GM18498 (cell line): ENCODE data around the gene PPA1.
A peak's percentile ranks its signal among the peaks of the same experiment; 100 is the strongest.
"Not testable (repeated sequence)": the region's sequence is repeated elsewhere in the genome, so short reads cannot be mapped to it uniquely, and the experiment has no call there.

Source experiments
- ATAC-seq: cut with Tn5 transposase; IDR thresholded peaks from one replicate; pipeline ENCODE4 v1.9.1; 2021; ENCODE audit warnings: mild to moderate bottlenecking, moderate library complexity; ENCODE audit not compliant: unreplicated experiment

The PPA1 gene

DNA sequence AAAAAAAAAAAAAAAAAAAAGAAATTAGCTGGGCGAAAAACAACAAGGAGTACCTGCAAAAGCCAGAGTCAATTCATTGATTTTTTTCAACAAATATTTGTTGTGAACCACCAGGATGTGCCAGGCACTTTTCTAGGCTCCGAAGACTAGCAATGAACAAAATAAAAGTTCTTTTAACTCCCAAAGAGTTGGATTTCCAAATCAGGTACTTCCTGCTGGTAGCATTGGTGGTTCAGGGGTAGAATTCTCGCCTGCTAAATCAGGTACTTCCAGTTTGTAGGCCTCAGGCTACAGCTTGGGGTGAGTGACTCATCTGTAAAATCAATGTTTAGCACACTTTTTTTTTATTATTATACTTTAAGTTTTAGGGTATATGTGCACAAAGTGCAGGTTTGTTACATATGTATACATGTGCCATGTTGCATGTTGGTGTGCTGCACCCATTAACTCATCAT, 10.9 kb downstream of the PPA1 start:
- no peak for ATAC-seq

DNA sequence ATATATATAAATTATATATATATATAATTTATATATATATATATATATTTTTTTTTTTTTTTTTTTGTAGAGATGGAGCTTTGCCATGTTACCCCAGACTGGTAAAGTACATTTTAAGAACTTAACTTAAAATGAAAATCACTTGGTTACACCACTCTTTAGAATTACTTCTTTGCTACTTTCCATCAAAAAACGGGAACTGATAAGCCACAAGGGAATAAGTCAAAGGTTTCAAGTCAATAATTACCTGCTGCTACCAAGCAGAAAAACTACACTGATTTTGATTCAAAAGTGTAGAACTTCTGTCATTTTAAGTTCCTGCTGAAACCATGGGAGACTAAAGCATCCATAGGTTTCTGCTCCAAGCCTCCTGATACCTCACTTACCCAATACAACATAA, 12.2 kb downstream of the PPA1 start:
- ATAC-seq: peak; percentile 29

- no peak for ATAC-seq
These were observed 20.4 kb downstream of the PPA1 start for GRCh38 chr10:70212879-70213278.

DNA sequence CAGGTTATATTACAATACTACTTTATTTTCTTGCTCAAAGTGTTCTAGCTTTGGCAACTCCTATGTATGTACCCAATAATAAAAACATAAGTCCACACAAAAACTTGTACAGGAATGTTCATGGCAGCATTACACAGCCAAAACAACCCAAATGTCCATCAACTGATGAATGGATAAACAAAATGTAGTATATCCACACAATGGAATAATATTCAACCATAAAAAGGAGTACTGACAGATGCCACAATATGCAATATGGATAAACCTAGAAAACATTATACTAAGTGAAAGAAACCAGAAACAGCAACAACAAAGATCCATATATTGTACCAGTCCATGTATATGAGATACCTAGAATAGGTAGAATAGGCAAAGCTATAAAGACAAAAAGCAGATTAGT, 21.0 kb downstream of the PPA1 start:
- no peak for ATAC-seq

DNA sequence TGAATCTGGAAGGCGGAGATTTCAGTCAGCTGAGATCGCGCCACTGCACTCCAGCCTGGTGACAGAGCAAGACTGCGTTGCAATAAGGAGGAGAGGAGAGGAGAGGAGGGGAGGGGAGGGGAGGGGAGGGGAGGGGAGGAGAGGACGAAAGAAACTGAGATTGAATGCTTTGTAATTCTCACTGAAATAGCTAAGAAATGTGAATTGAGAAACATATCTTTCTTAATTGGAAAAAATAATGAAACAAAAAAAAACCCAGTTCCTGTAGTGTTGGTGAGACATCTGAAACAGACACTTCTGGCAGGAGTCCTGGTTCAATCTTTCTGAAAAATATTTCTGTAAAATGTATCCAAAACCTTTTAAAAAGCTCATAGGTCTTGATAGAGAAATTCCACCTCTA, 26.5 kb downstream of the PPA1 start:
- ATAC-seq: no peak

DNA sequence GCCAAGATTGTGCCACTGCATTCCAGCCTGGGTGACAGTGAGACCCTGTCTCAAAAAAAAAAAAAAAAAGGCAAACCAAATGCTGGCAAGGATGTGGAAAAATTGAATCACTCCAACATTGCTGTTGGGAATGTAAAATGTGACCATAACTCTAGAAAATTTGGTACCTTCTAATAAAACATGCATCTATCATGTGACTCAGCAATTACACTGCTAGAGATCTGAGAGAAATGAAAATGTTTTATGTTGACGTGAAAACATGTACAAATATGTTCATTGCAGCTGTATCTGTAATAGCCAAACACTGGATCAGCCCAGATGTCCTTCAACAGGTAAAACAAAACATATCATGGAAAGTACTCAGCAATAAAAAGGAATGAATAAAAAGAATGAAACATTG, 32.1 kb downstream of the PPA1 start:
- ATAC-seq: no peak

DNA sequence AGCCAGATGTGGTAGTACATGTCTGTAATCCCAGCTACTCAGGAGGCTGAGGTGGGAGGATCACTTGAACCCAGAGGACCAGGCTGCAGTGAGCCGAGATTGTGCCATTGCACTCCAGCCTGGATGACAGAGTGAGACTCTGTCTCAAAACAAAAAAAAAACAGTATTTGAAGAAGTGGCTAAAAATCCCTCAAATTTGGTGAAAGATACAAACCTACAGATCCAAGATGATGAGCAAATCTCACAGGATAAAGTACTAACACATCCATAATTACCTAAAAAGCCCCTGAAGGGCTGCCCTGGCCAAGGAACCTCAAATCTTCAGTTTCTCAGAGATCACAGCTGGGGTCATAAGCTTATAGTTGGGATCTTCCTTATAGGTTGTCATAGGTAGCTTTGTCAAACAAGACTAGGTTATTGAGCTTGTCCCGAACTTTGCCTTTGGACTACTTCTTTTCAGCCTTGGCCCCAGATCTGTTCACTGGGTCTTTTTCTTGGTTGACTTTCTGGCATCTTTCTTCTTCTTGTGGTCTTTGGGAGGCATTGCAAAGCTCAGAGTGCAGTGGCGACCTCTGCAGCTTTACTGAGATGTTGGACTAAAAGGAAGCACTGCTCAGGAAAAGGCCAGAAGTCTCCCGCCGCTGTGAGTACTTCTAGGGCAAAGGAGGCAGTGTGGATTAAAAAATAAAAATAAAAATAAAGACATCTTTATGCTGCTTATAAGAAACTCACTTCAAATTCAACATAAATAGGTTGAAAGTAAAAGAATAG, 34.3 kb downstream of the PPA1 start:
- ATAC-seq: no peak

GRCh38 chr10:70197235-70197945, 35.8 kb downstream of the PPA1 start:
- no peak for ATAC-seq

DNA sequence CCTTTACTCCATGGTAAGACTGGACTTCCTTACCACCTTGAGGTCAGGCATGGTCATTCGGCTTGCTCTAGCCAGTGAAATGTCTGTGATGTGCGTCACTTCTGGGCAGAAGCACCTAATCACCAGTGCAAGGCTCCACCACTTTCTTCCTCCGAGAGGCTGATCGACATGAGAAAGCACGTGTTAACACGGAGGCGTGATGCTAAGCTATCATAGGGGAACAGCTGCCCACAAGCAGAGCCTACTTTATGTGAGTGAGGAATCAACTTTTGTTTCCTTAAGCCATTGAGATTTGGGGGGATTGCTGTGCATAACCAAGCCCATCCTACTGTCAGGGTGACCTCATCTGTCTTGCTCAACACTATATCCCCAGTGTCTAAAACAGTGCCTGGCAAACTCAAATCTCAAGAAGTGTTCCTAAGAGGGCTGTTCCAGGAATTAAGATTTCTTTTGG, 39.8 kb downstream of the PPA1 start:
- no peak for ATAC-seq

- ATAC-seq: no peak
These were observed 40.8 kb downstream of the PPA1 start for GRCh38 chr10:70192326-70192968.

GRCh38 chr10:70191972-70192305, 41.3 kb downstream of the PPA1 start:
- ATAC-seq: no peak

- no peak for ATAC-seq
These were observed 41.9 kb downstream of the PPA1 start for GRCh38 chr10:70191161-70191971.

DNA sequence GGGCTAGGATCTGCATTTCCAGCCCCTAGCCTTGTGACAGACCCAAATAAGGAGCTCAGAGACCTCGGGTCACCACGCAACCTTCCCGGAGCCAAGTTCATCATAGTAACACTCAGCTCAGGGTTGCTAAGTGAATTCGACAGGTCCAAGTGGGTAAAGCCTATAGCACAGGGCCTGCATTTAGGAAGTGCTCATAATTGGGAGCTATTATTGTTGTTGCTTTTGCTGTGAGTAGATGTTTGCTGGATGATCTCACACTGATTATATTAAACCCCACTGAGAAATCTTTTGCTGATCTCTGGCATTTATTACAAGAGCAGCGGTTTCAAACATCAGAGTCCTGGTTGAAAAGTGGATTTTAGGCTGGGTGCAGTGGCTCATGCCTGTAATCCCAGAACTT, 42.6 kb downstream of the PPA1 start:
- ATAC-seq: no peak

GRCh38 chr10:70190102-70190501, 43.1 kb downstream of the PPA1 start:
- ATAC-seq: no peak

DNA sequence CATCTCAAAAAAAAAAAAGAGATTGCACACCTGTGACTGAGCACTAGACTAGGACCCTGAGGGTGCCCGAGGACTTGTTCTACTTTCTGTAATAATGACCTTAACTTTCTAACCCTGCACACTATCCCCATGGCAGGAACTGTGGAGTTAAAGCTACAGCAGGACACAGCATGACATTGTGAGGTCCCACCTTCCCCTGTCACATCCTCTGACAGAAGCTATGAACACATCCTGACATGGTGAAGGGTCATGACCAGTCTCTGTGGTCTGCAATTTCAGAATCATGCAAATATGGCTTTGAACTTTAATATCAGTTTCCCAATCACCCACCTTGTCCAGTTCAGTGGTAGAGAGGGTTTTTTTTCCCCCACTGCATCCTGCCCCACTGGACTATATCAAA, 44.5 kb downstream of the PPA1 start:
- ATAC-seq: no peak

DNA sequence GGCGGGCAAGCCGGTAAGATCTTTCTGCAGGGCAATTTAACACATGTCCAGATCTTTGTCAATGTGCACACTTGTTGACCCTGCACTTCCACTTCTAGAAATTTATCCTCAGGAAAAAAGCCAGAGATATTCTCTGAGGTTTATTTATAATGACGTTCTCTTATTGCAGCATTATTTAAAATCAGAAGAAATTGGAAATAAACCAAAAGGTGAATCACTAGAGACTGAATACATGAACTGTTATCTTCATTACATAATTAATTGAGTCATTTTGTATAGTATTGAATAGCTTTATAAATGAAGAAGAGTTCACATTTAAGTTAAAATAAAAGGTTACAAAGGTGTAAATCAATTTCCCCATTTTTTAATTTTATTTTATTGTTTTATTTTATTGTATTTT, 46.7 kb downstream of the PPA1 start:
- no peak for ATAC-seq

GRCh38 chr10:70186090-70186489, 47.1 kb downstream of the PPA1 start:
- ATAC-seq: no peak

- ATAC-seq: no peak
These were observed 49.9 kb downstream of the PPA1 start for GRCh38 chr10:70183304-70183703.

DNA sequence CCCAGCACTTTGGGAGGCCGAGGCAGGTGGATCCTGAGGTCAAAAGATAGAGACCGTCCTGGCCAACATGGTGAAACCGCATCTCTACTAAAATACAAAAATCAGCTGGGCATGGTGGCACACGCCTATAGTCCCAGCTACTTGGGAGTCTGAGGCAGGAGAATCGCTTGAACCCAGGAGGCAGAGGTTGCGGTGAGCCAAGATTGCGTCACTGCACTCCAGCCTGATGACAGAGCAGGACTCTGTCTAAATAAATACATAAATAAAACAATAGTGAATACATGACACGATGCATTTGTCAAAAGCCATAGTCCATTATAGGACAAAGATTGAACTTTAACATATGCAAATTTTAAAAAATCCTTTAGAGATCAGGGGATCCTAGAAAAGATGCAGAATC, 54.0 kb downstream of the PPA1 start:
- ATAC-seq: not testable (repeated sequence)

- no peak for ATAC-seq
These were observed 55.0 kb downstream of the PPA1 start for GRCh38 chr10:70178139-70178725.

DNA sequence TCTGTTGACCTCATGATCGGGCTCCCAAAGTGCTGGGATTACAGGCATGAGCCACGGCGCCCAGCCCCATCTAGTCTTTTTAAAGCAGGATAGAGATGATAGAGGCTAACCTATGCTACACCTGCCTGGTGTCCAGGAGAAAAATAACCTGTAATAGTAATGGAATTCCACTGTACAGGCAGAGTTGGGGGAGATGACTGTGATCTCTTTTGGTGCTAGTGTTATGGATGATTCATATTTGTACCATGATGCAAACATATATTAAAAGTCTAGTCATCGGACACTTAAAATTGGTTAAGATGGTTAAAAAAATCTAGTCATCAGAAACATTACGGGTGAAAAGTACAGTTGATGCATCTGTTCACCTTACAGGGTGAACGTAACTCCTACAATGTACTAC, 56.8 kb downstream of the PPA1 start:
- ATAC-seq: no peak
